ENCODE measurements around the gene MFSD2A. TPM values are rescaled to one million over a fixed set of nuclear protein-coding genes. Genes with fewer than 3 reads are reported as not detected.
A peak's percentile ranks its signal among the peaks of the same experiment; 100 is the strongest.

Gene MFSD2A
- polyA plus RNA-seq, 1 of the 3 experiments (the other 2 are of a cell fraction): 6.3 TPM

DNA sequence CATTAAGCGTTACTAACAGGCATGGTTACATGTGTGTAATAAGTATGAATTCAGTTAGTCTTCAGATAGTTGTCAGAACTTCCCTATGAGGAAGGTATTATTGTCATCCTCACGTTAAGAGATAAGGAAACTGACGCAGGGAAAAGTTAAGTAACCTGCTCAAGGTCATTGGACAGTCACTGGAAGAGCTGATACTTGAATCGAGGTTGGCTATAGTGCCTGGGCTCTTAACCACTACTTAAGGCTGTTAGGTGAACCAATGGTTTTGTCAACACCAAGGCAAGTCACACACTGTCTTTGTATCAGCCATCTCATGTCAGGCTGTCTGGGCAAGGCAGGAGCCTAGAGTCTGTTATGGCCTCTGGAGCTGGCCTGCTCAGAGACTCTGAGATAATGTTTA lies 16.2 kb downstream of the MFSD2A start:
- H2AFZ ChIP-seq (ENCODE audit: low read depth): no peak overlapping the region
- H4K20me1 ChIP-seq (ENCODE audit: insufficient read depth): no peaks in the 10 kb centered on the region
- no peaks in the 10 kb centered on the region for H3K9me2 ChIP-seq
- ChIA-PET POLR2A (no interaction called here), CTCF (interaction anchor here (1.9 to 11.4 kb wide), 6 partner anchors 10 to 153 kb away, joined by 6 to 209 read pairs (median 37); partner anchors contain the start of genes MFSD2A and MYCL)
- peaks cover 0 to under 1% of the 10 kb centered on the region in 2 experiments for H3K36me3 ChIP-seq (replicated peaks in 1 of 2; ENCODE audit: control insufficient read depth in 1 of 2, insufficient read depth in 2 of 2, low read length in 1 of 2)
- H3K4me1 ChIP-seq (ENCODE audit: control insufficient read depth in 1 of 2, insufficient read depth in 2 of 2, low read depth in 1 of 2, low read length in 1 of 2): no peaks in the 10 kb centered on the region; a peak in 1 of 4 replicates
- H3K9ac ChIP-seq: no peak overlapping the region
- H3K4me2 ChIP-seq: no peak overlapping the region
- TF ChIP-seq SMC3 (IDR thresholded peaks at IDR 0.05; ENCODE audit: low read depth, low read length) (no peak), YY1 (IDR thresholded peaks at IDR 0.05; ENCODE audit: low read depth) (no peak)
- no peaks in the 10 kb centered on the region for H3K79me2 ChIP-seq (ENCODE audit: insufficient read depth)
- no peaks in the 10 kb centered on the region for H3K9me3 ChIP-seq
- no peak for DNase-seq
- no peaks in the 10 kb centered on the region for H3F3A ChIP-seq (replicated peaks; ENCODE audit: insufficient read depth)
- 92% methylated on average over 4 of the region's 4 CpGs for WGBS (ENCODE audit: low lambda C conversion rate)
- no peaks in the 10 kb centered on the region for H3K27me3 ChIP-seq (ENCODE audit: insufficient read depth)
- no peak overlapping the region for H3K27ac ChIP-seq (ENCODE audit: low read depth in 2 of 2, low read length in 1 of 2)
- H3K4me3 ChIP-seq (ENCODE audit: low read depth in 2 of 2, low read length in 1 of 2): no peak overlapping the region

DNA sequence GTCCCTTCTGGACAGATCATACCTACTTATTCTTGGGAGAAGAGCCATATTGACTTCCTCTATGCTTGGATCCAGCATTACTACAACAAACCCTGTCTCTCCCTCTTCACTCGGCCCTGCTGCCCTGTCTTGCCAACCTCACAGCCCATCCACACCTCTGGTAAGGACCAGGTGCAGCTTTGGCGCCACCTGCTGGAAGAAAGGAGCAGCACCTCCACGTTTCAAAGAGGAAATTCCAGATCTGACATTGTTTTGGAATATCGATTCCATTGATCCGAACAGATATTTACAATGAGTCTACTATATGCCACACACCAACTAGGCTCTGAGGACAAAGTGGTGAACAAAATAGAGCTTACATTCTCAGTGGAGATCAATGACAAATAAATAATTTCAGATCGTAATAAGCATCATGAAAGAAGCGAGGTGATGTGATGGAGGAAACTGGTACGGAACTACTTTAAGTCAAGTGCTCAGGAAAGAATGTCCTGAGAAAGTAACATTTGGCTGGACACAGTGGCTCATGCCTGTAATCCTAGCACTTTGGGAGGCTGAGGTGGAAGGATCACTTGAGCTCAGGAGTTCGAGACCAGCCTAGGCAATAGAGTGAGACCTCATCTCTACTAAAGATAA lies 18.7 kb downstream of the MFSD2A start:
- Histone ChIP-seq H3K36me3 (replicated peaks in 1 of 2; ENCODE audit: control insufficient read depth in 1 of 2, insufficient read depth in 2 of 2, low read length in 1 of 2) (no peaks in the 10 kb centered on the region), H3K9me3 (no peaks in the 10 kb centered on the region), H3K9ac (no peak overlapping the region), H3K4me1 (ENCODE audit: control insufficient read depth in 1 of 2, insufficient read depth in 2 of 2, low read depth in 1 of 2, low read length in 1 of 2) (no peaks in the 10 kb centered on the region; a peak in 1 of 4 replicates), H3K27ac (ENCODE audit: low read depth in 2 of 2, low read length in 1 of 2) (no peak overlapping the region), H3K4me3 (ENCODE audit: low read depth in 2 of 2, low read length in 1 of 2) (peak overlapping the region in 1 of 2 experiments; percentile 35; a peak in 1 of 4 replicates), H4K20me1 (ENCODE audit: insufficient read depth) (no peaks in the 10 kb centered on the region), H3F3A (replicated peaks; ENCODE audit: insufficient read depth) (no peaks in the 10 kb centered on the region), H3K79me2 (ENCODE audit: insufficient read depth) (no peaks in the 10 kb centered on the region), H3K27me3 (ENCODE audit: insufficient read depth) (no peaks in the 10 kb centered on the region), H3K4me2 (no peak overlapping the region), H2AFZ (ENCODE audit: low read depth) (peak overlapping the region; percentile 4; the same call in 1 of the 2 replicates), H3K9me2 (no peaks in the 10 kb centered on the region)
- WGBS (ENCODE audit: low lambda C conversion rate): 31% methylated on average over 9 of the region's 9 CpGs
- TF ChIP-seq YY1 (IDR thresholded peaks at IDR 0.05; ENCODE audit: low read depth) (no peak), TEAD4 (IDR thresholded peaks at IDR 0.05; ENCODE audit: borderline replicate concordance, insufficient read depth) (no peak), SMC3 (IDR thresholded peaks at IDR 0.05; ENCODE audit: low read depth, low read length) (peak; percentile 98), GABPA (IDR thresholded peaks at IDR 0.05; ENCODE audit: low read depth) (no peak), FOXJ3 (CRISPR knock-in tag; IDR thresholded peaks at IDR 0.05) (no peak), FOXM1 (IDR thresholded peaks at IDR 0.05; ENCODE audit: low read depth) (no peak), JUND (IDR thresholded peaks at IDR 0.05) (no peak), MXI1 (IDR thresholded peaks at IDR 0.05; ENCODE audit: low read depth, low read length) (no peak), RXRA (IDR thresholded peaks at IDR 0.05; ENCODE audit: borderline replicate concordance, low read depth) (no peak), RAD21 (IDR thresholded peaks at IDR 0.05; ENCODE audit: low read length) (peak; percentile 99), POLR2AphosphoS5 (IDR thresholded peaks at IDR 0.05; ENCODE audit: low read depth, low read length) (no peak), GATA2 (CRISPR knock-in tag; IDR thresholded peaks at IDR 0.05) (no peak), NRF1 (IDR thresholded peaks at IDR 0.05; ENCODE audit: low read depth, low read length) (0 out of 2 replicates have a peak, but pooled peaks have one; percentile 27)
- TF ChIP-seq, protein P1, sequence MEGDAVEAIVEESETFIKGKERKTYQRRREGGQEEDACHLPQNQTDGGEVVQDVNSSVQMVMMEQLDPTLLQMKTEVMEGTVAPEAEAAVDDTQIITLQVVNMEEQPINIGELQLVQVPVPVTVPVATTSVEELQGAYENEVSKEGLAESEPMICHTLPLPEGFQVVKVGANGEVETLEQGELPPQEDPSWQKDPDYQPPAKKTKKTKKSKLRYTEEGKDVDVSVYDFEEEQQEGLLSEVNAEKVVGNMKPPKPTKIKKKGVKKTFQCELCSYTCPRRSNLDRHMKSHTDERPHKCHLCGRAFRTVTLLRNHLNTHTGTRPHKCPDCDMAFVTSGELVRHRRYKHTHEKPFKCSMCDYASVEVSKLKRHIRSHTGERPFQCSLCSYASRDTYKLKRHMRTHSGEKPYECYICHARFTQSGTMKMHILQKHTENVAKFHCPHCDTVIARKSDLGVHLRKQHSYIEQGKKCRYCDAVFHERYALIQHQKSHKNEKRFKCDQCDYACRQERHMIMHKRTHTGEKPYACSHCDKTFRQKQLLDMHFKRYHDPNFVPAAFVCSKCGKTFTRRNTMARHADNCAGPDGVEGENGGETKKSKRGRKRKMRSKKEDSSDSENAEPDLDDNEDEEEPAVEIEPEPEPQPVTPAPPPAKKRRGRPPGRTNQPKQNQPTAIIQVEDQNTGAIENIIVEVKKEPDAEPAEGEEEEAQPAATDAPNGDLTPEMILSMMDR (IDR thresholded peaks at IDR 0.05): peak; percentile 98
- TF ChIP-seq, protein P2, sequence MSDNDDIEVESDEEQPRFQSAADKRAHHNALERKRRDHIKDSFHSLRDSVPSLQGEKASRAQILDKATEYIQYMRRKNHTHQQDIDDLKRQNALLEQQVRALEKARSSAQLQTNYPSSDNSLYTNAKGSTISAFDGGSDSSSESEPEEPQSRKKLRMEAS (IDR thresholded peaks at IDR 0.05; ENCODE audit: low read depth): 0 out of 2 replicates have a peak, but pooled peaks have one; percentile 34
- peak; percentile 86 for DNase-seq
- CTCF ChIA-PET: interaction anchor here (0.6 to 11.4 kb wide), 35 partner anchors 8 to 503 kb away, joined by 3 to 209 read pairs (median 5); partner anchors contain the start of genes MFSD2A and MYCL
- POLR2A ChIA-PET: no interaction called here

Measured in SK-N-SH (cell line).